ENCODE results near the gene TSEN15. TPM values are rescaled to one million over a fixed set of nuclear protein-coding genes. Genes with fewer than 3 reads are reported as not detected.

The TSEN15 gene
- total RNA-seq, 1 donor from 2014 or later: 29.4 TPM

DNA sequence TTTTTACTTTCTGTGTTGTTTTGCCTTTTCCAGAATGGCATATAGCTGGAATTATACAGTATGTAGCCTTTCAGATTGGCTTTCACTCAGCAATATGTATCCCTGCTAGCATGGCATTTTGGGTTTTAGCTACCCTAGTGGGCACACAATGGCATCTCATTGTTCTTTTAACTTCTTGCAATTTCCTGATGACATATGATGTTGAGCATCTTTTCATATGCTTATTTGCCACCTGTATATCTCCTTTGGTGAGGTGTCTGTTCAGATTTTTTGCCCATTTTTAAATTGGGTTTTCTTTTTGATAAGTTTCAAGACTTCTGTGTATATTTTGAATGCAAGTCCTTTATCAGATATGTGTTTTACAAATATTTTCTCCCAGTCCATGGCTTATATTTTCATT lies 14.0 kb downstream of the TSEN15 start:
- TF ChIP-seq, protein P1, sequence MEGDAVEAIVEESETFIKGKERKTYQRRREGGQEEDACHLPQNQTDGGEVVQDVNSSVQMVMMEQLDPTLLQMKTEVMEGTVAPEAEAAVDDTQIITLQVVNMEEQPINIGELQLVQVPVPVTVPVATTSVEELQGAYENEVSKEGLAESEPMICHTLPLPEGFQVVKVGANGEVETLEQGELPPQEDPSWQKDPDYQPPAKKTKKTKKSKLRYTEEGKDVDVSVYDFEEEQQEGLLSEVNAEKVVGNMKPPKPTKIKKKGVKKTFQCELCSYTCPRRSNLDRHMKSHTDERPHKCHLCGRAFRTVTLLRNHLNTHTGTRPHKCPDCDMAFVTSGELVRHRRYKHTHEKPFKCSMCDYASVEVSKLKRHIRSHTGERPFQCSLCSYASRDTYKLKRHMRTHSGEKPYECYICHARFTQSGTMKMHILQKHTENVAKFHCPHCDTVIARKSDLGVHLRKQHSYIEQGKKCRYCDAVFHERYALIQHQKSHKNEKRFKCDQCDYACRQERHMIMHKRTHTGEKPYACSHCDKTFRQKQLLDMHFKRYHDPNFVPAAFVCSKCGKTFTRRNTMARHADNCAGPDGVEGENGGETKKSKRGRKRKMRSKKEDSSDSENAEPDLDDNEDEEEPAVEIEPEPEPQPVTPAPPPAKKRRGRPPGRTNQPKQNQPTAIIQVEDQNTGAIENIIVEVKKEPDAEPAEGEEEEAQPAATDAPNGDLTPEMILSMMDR (IDR thresholded peaks at IDR 0.05; ENCODE audit: borderline replicate concordance): no peak
- intact Hi-C loops (cut with micrococcal nuclease): no loop called here
- Histone ChIP-seq H3K27ac (replicated peaks) (no peak overlapping the region), H3K4me3 (no peak overlapping the region), H3K36me3 (peaks cover 27% of the 10 kb centered on the region), H3K27me3 (ENCODE audit: low read depth) (no peaks in the 10 kb centered on the region), H3K4me1 (peaks cover 28% of the 10 kb centered on the region), H3K9me3 (replicated peaks) (no peaks in the 10 kb centered on the region)
- DNase-seq: no peak

DNA sequence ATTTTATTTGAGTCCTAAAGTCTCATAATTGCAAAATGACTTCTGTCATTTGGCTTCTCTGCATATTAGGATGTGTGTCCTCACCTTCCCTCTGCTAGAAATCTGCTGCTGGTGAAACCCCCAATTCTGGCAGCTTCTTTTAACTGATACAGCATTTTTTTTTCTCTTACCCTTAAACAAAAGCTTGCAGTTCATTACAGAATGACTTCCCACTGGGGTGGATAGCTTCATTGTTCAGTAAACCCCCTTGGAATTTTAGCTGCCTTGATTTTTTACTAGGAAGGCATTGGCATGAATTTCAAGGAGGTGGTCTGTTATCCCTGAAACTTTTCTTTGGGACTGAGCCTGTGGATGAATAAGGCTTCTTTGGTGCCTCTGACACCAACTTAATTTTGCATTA lies 16.8 kb downstream of the TSEN15 start:
- TF ChIP-seq, protein P1 (IDR thresholded peaks at IDR 0.05; ENCODE audit: borderline replicate concordance): no peak
- H3K27me3 ChIP-seq (ENCODE audit: low read depth): no peaks in the 10 kb centered on the region
- no peaks in the 10 kb centered on the region for H3K9me3 ChIP-seq (replicated peaks)
- intact Hi-C loops (cut with micrococcal nuclease): no loop called here
- peaks cover 37% of the 10 kb centered on the region for H3K36me3 ChIP-seq
- peaks cover under 1% of the 10 kb centered on the region for H3K4me1 ChIP-seq
- no peak overlapping the region for H3K4me3 ChIP-seq
- no peak for DNase-seq
- no peak overlapping the region for H3K27ac ChIP-seq (replicated peaks)

DNA sequence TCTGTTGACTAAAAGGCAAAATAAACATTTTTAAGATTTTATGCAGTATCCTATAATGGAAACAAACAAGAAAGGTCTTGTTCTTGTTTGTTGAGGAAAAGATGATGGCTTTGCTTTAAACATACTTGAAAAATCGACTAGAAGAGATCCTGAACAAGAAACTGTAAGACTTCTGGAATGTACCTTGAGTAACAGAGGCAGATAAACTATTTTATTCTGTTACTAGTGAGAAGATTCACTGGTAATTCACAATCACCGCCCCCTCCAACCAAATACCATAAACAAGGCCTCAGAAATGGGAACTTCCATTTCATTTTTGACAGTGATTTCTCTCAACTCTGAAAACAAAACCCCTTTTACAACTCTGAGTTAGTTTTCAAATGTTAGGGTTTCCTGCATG lies 18.1 kb downstream of the TSEN15 start:
- no peaks in the 10 kb centered on the region for H3K27me3 ChIP-seq (ENCODE audit: low read depth)
- TF ChIP-seq, protein P1 (IDR thresholded peaks at IDR 0.05; ENCODE audit: borderline replicate concordance): no peak
- H3K4me1 ChIP-seq: no peaks in the 10 kb centered on the region
- peaks cover 38% of the 10 kb centered on the region for H3K36me3 ChIP-seq
- H3K9me3 ChIP-seq (replicated peaks): no peaks in the 10 kb centered on the region
- intact Hi-C loops (cut with micrococcal nuclease): loop anchor here (10.0 kb wide), 1 partner anchor 625 kb away; no protein-coding TSS in a partner anchor
- H3K4me3 ChIP-seq: no peak overlapping the region
- no peak for DNase-seq
- no peak overlapping the region for H3K27ac ChIP-seq (replicated peaks)

DNA sequence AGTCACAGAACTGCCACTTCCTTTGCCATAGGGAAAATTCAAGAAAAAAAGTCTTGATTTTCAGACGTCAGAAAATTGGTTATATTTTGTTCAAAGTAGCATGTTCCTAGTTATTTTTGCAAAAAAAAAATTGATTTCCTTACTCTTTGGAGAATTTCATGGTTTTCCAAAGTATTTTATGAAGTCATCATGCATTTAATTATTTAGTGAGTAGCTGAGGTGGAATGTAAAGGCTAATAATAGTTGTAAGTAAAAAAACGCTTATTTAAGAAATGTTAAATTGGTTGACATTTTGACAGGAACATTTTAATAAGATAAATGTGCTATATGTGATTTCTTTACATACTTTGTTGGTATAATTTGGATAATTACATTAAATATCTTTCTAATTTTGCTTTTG lies 20.8 kb downstream of the TSEN15 start:
- Histone ChIP-seq H3K4me3 (no peak overlapping the region), H3K9me3 (replicated peaks) (peaks cover 4% of the 10 kb centered on the region), H3K4me1 (peaks cover 16% of the 10 kb centered on the region), H3K36me3 (peaks cover 16% of the 10 kb centered on the region), H3K27me3 (ENCODE audit: low read depth) (no peaks in the 10 kb centered on the region), H3K27ac (replicated peaks) (no peak overlapping the region)
- intact Hi-C loops (cut with micrococcal nuclease): loop anchor here (10.0 kb wide), 1 partner anchor 622 kb away; no protein-coding TSS in a partner anchor
- DNase-seq: no peak
- TF ChIP-seq, protein P1 (IDR thresholded peaks at IDR 0.05; ENCODE audit: borderline replicate concordance): no peak

DNA sequence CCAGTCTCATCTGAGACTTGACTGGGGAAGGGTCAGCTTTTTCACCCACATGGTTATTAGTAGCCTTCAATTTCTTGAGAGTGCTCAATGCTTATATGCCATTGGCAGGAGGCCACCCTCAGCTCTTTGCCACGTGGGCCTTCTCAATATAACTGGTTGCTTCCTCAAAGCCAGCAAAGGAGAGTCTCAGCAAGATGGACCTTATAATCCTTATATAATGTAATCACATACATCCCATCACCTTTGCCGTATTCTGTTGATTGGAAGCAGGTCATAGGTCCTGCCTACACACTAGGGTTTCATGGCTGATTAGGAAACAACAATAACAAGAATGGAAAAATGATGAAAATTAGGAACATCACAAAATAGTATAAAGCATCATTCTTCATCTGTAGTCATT lies 22.9 kb downstream of the TSEN15 start:
- peaks cover 28% of the 10 kb centered on the region for H3K4me1 ChIP-seq
- TF ChIP-seq, protein P1 (IDR thresholded peaks at IDR 0.05; ENCODE audit: borderline replicate concordance): no peak
- no peak overlapping the region for H3K4me3 ChIP-seq
- H3K27ac ChIP-seq (replicated peaks): peak overlapping the region; percentile 73
- no peaks in the 10 kb centered on the region for H3K27me3 ChIP-seq (ENCODE audit: low read depth)
- intact Hi-C loops (cut with micrococcal nuclease): loop anchor here (10.0 kb wide), 1 partner anchor 620 kb away; no protein-coding TSS in a partner anchor
- H3K9me3 ChIP-seq (replicated peaks): peaks cover 4% of the 10 kb centered on the region
- no peak for DNase-seq
- H3K36me3 ChIP-seq: peaks cover 14% of the 10 kb centered on the region
